GM21723 (cell line): Measurements from ENCODE around the gene TPRG1.

Experiments used
- ATAC-seq: cut with Tn5 transposase; IDR thresholded peaks from one replicate; pipeline ENCODE4 v1.9.1; 2021; ENCODE audit warnings: mild to moderate bottlenecking, moderate library complexity; ENCODE audit not compliant: unreplicated experiment

Gene TPRG1

DNA sequence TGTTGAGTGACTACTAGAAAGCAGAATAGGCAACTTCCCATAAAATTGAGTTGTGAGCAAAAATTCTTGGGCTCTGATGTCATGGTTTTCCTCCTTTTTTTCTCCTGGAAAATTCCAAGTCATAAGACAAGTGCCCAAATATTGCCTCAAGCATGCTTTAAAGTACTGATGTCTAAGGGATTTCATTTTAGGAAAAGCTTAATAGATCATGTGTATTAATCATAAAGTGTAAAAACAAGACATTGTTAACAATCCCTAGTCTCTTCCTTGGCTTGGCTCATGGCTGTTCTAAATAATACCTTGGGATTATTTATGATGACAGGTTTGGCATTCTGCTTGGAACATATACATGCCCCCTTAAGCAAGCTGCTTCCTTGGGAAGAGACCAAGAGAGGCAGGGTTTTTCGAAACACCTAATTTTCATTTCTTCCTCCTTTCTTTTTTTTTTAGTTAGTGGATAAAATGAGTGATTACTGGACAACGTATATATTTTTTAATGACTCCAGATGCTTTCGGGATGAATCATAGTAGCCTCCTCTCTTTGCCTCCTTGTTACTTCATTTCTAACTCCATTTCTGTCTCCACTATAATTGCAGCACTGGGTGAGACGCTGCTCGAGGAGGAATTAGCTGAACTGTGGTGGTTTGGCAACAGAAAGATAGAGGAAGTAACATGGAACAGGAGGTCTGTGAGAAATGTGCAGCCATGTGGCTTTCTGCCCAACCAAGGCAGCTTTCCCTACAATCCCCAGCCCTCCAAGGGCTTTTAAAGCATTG lies 104.9 kb downstream of the TPRG1 start:
- no peak for ATAC-seq

DNA sequence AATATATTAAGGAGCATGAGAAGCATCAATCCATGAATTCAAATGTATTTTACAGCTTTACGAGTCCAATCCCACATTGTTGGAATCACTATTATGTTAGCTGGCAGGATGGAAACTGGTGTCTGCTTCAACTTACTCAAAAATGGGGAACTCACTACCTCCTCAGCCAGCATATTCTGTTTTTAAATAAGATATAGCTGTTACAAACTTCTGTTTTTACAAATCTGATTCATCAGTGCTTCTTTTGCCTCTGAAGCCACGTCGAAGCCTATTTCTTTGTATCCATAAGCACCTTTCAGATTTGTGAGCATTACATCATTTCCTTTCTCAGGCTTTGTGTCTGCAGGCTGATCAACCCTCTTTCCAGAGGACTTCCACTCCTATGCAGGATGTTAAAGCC lies 105.9 kb downstream of the TPRG1 start:
- ATAC-seq: no peak

DNA sequence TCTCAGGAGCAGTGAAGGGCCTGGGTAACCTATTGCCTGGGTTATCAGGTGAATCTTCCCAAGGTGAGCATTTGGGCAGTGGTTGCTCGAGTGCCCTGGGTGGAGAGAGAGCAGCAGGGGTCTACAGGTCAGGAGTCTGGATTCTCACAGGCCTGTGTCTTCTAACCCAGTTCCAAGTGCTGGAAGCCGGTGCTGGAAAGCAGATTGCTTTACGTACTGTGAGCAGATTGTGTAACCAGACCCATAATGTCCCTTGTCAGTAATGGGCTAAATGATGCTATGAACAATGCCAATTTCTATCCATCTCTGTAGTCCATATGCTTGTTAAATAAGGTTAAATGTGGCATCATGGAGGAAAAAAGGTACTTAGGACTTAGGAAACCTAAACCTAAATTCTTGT lies 106.5 kb downstream of the TPRG1 start:
- ATAC-seq: no peak

DNA sequence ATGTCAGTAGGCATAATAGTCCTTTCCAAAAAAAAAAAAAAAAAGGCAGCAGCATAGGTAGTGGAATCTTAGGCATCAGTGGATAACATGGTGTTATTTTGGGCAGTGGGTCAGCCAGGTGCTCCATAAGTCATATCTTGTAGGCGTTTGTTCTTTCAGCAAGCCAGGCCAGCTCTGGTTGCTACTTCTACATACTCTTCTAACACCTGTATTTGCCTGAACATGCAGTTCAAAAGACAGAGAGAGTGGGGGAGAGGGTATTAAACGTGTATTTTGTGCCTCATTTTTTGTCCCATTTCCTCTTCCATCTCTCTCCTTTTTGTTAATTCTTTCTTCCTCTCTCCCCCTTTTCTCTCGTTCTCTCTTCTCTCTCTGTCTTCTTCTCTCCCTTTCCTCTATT lies 110.4 kb downstream of the TPRG1 start:
- no peak for ATAC-seq

DNA sequence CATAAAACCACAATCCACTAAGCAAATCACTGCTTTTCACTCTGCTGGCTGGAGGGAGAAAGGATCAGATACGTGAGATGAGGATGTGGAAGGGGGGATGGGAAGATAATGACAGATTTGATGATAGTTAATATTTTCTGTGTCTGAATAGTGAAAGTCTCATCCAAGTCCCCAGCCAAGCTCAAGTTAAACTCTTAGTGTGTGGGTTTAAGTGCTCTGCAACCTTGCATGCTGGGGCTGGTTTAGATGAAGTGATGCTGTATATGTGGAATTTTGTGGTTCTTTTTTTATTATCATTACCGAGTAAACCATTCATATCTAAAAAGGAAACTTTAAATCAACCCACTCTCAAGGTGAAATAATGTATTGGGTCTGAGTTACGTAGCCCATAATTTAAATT lies 111.0 kb downstream of the TPRG1 start:
- no peak for ATAC-seq

DNA sequence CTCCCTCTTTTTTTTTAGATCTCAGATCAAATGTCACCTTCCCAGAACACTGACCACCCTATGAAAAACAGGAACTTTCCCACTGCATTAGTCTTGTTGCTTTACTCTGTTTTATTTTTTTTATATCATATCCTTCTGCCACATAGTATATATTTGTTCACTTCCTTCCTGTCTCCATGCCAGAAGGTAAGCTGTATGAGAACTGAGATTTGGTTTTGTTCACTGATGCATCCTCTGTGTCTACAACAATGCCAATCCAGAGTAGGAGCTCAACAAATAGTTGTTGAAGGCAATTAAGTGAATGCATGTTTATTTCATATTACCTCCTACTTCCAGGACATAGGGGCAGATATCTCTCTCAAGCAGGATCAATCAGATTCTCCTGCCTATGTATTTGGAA lies 114.4 kb downstream of the TPRG1 start:
- peak; percentile 36 for ATAC-seq

DNA sequence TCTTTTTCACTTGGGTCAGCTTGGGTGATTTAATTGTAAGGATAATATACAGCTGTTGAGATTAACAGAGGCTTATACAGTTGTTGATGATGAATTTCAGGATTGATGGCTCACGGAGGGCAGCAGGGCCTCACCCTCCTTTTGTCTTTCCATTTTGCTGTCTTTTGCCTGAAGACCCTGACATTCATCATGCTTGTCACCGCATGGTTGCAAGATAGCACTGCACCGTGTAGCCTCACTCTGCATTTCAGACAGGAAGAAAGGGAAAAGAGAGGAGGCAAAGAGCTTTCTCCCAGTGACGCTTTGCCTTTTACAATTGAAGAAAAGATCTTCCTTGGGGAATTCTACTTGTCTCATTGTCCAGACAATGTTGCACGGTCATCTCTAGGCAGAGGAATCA lies 115.1 kb downstream of the TPRG1 start:
- ATAC-seq: no peak

DNA sequence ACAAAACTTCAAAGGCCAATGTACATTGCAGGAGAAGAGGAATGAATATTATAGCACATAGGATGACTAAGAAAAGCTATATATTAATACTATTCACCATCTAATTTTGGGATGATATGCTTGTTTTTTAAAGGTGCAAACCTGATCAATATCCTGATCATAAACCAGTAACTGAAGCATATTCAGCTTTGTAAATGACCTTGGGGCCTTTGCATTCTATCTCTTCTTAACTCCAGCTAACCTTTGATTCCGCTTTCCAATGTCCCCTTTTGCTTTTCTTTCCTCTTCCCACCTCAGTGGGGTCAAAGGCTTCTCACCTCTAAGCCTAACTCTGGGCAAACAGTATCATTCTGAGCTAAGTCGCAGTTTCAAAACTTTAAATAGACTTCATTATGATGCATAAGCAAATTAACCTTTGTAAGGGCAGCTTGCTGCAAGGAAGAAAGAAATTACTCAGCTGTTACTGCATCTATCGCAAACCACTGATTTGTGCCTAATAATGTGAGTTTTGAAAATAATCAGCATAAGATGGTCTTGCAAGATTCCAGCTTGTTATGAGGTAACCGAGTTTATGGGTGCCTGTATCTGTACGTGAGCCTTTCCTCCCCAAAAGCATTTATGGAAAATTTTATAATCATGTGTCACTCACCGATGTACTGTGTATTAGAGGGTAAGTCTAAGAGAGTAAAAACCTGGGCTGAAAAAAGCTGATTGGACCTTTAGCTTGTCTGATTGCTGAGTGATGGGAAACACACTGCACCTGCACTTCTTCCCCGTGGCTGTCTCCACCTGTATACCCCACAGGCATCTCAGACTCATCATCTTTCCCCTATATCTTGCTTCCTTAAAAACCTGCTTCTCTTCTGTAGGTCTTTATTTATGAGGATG lies 116.8 kb downstream of the TPRG1 start:
- peak; percentile 98 for ATAC-seq

DNA sequence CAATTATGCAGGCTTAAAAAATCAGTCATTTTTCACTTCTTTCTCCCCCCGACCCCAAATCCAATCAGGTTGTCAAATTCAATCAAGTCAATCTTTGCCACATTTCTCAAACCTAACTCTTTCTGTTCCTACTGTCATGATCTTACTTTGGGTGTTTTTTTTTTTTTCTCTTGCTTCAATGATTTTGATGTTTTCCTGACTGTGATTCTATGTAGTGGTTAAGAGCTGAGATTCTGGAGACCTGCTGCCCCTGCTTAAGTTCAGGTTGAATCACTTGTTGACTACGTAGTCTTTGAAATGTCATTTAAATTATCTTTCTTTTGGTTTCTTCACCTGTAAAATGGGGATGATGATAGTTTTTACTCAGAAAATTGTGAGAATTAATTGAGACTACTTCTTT lies 117.5 kb downstream of the TPRG1 start:
- ATAC-seq: no peak

DNA sequence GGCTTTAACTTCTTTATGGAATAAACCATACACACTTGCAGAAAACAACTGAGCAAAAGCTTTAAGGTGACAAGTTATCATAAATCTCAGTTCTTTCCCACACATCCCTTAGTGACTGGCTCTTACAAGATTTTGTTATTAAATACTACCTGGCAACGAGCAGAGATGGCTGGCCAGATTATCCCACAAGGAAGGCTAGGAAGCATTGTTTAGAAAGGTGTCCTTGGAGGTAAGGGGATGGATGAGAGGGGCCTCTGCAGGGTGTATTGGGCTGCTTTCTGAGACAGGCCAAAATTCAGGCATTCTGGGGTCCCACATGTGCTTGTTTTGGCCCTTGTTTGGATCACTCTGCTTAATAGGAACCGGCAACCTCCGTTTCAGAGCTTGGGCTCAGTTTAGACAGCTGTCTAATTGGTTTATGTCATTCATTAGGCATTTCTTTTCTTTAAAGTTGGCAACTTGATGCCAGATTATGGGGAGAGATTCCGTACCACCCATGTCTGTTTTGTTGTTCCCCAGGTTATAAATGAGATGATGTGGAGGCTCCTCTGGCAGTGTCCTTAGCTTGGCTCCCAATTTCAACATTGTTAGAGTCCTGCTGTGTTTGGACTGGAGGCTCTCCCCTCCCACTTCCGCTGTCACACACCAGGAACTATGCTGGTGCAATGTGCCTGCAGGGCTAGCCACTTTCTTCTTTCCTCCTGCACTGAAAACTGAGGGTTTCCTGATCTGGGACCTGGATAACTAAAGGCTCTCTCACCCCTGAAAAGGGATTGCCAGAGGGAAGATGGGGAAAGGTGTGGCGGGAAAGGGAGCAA lies 121.1 kb downstream of the TPRG1 start:
- ATAC-seq: no peak

DNA sequence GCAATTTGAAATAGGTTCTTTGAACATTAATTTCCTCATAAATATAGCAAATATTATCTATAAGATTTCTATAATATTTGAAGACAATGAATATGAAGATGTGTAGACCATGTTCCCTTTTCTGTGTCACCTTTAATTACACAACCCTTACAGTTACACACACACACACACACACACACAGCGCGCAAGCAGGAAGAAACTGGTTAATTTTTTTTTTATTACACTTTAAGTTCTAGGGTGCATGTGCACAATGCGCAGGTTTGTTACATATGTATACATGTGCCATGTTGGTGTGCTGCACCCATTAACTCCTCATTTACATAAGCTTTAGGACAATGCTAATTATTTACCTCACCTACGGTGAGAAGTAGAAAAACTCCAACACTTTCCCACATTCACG lies 122.9 kb downstream of the TPRG1 start:
- ATAC-seq: no peak

DNA sequence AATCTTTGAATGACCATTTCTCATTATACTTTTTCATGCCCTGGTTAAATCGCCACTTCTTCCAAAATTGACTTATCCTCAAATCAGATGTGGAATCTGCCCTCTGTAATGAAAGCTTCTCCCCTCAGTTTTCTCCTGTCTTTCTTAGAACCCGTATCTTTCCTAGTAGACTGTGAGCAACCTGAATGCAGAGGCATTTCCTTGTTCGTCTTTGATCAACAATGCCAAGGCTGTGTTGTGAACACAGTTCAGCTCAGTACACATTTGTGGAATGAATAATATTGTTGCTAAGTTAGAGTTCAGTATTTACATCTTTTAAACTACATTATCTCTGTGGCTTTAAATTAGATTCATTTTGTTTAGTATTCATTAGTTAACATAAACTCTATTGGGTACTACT lies 123.3 kb downstream of the TPRG1 start:
- ATAC-seq: no peak

DNA sequence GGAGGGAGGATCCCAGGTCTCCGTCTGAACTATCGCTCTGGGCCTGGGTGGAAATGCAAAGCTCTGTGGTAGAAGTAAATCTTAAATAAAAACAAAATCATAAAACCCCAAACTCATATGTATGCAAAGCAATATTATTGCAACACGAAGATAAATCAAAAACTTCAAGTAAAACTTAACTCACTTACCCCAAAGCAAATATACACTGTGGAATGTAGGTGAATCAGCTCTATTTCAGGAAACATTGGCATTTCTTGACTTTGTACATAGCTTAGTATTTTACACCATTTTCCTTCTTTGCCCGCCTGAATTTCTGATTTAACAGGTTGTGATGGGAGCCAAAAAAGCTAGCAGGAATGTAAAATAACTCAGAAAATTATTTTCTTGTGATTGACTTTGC lies 126.2 kb downstream of the TPRG1 start:
- ATAC-seq: no peak

DNA sequence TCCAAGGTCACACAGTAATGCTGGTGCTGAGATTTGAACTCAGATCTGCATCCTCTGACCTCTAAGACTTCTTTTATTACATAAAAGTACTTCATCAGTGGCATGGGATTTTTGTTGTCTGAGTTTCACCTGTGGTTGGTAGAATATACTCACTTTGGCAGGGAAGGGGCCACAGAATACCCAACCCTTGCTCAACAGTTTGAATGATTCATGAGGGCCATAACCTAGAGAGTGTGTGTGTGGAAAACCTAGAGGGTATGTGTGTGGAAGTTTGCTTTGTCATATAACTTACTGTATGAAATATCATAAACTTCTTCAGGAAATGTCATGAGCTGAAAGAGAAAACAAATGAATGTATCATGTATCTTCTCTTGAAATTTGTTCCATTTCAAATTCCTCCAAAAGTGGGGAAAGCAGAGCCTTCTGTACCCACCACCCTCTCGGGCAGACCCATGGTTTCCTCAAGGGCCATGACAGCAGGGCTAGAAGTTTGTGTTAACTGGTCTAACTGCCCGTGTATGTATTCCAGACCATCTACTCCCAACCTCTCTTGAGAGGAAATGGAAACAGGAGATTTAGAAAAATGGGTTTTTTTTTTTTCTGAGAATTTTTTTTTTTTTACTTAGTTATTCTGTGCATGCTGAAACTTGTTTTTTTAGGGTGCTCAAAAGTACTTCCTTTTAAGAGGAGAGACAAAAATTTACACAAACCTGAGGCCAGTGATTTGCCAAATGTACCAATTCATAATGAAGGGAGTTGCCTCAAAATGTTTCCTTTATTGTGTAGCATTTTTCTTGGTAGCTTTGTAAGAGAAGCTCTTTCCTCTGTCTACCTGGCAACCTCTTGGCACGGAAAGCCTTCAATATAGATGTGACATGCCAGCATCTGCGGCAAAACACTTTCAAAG lies 127.0 kb downstream of the TPRG1 start:
- ATAC-seq: no peak

DNA sequence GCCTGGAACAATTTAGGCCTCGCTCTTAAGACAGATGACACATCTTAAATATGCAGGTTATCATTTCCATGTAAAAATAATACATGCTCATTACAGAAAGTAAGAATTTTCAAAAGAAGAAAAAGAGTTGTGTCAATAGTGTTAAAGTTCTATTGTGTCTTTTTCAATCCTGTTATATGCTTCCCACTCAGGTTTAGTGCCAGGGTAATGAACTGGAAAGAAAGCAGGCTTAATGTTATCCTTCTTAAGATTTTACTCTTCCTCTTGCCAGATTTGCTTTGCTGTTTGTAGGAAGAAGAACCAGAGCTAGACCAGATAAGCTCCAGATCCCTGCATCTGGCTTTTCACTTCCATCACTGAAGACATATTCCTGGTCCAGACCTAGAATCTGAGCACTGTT lies 128.6 kb downstream of the TPRG1 start:
- no peak for ATAC-seq

DNA sequence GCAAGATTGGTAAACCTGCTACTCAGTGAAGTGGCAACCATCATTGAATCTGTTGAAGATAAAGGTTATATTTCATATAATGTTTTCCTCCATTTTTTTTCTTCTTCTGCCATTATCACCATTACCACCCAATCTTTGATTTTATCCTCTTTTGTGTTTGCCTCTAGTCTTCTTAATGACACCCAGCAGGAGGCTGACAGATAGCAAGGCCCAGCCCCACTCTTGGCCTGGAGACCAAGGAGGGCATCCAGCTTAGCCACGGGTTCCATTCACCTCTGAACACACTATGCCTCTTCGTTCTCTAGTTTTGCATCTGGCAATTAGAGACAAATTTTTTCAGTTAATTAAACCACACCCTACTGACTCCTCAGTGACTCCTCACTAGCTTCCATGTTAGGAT lies 129.7 kb downstream of the TPRG1 start:
- ATAC-seq: no peak

DNA sequence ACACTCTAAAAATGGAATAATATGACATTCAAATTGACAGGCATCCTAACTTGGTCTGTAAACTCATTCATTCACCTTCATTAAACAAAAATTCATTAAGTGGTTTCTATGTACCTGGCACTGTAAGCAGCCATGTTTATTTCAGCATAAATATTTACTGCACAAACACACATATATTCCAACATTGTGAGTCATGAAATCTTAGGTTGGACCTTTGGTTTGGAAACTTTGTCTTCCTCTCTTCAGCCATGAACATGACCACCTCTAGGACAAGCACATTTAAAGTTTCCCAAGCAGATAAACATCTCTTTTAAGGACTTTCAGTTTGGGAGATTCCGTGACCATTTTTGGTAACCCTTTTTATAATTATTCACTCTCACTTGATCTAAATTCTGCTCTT lies 131.8 kb downstream of the TPRG1 start:
- ATAC-seq: no peak

DNA sequence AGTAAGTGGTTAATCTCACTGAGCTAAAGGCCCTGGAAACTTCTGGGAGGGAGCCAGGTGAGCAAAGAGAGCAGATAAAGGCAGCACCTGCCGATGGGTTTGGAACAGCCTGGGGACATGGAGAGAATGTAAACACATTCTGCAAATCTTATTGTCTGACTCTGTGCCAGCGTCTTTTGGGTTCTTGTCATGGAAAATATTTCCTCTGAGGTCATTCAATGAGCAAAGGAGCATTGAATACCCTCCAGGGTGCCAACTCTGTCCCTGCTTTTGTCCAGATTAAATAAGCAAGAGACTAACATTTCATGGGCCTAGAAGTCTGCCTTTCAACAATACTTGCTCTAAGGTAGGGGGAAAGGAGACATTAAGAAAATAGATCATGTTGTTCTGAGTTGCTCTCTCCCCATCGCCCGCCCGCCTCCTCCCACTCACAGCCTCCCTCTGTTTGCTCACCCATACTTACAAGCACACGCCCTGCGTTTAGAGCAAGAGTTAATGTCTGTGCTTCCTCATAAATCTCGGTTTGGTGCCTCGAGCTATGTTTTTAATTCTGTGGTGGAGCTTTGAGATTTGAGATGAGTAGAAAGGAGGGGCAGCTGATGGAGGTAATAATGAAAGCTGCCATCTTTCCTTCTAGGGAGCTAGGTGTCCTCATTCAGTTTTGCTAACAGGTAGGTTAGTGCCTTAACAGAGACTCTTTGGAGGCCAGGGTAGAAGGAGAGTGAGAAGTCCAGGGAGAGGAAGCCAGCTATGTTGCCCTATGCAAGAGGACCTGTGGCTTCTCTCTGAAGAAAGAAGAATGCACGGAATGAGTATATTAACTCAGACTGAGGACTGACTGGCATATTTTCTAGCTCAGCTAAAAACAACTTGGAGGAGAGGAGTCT lies 132.9 kb downstream of the TPRG1 start:
- no peak for ATAC-seq

DNA sequence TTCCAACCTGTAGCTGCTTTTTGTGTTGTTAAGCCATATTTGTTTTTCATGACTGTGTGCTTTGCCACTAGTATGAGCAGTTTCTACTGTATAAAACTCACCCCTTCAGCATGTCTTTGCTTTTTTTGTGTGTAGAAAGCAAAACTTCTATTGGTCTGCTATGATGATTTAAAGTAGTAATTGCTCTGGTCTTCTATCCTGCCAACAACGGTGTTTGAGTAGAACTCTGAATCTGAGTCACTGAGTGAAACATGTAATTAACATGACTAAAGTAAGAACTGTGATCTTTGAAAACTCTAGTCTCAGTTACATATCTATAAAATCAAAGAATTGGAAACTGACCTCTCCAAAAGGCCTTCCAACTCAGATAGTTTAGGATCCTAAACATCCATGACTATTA lies 133.6 kb downstream of the TPRG1 start:
- ATAC-seq: peak; percentile 59
